Thyroid gland (tissue), 4 donors: Measurements from ENCODE around the gene MYO5A.

Experiments used
- CTCF ChIP-seq, 6 experiments: fragments of 200-600 bp in 3 of 6; fragments of 450-650 bp in 3 of 6; sonication (generic) in 3 of 6; IDR thresholded peaks; one replicate each; pipeline ENCODE4 v1.5.1; 2016 to 2019; ENCODE audit warnings: antibody characterized with exemption in 6 of 6, mild to moderate bottlenecking in 2 of 6, inconsistent platforms in 1 of 6, moderate library complexity in 1 of 6
- POLR2A ChIP-seq, 2 donors: fragments of 450-650 bp; IDR thresholded peaks; one replicate each; pipeline ENCODE4 v1.6.1; 2017; ENCODE audit warnings: antibody characterized with exemption in 2 of 2, mild to moderate bottlenecking in 2 of 2, moderate library complexity in 1 of 2

GRCh38 chr15:52524223-52525136, 4.2 kb downstream of the MYO5A start:
- no peak for TF ChIP-seq CTCF (IDR thresholded peaks at IDR 0.05)
- TF ChIP-seq POLR2A (IDR thresholded peaks at IDR 0.05), result no peak
